Kidney (tissue), 14 donors: ENCODE data around the gene ZNF592. TPM values are rescaled to one million over a fixed set of nuclear protein-coding genes. Genes with fewer than 3 reads are reported as not detected.
"Not testable (repeated sequence)": the region's sequence is repeated elsewhere in the genome, so short reads cannot be mapped to it uniquely, and the experiment has no call there.

Experiments used
- DNase-seq, 5 donors: peaks; one replicate each; pipeline ENCODE4 v3.0.0-alpha.2; 2013 to 2020
- FAIRE-seq: peaks from 2 replicates; lab custom pipeline; 2012; peaks lifted over from hg19 to GRCh38; lab: Jason Lieb, UNC
- H3K27ac ChIP-seq, 2 donors: one replicate each; pipeline ENCODE4 v1.7.0; 2013; ENCODE audit warnings: low read depth in 2 of 2, low read length in 2 of 2, inconsistent platforms in 1 of 2
- H3K27me3 ChIP-seq: one replicate; pipeline ENCODE4 v1.7.1; 2013; ENCODE audit warnings: low read length, inconsistent platforms; ENCODE audit not compliant: control insufficient read depth, insufficient read depth
- H3K36me3 ChIP-seq, 3 donors: one replicate each; pipeline versions ENCODE4 v1.7.0 to v1.7.1; 2013; ENCODE audit warnings: low read length in 3 of 3, control low read depth in 1 of 3, inconsistent platforms in 1 of 3; ENCODE audit not compliant: insufficient read depth in 3 of 3, control insufficient read depth in 2 of 3
- H3K4me1 ChIP-seq, 3 donors: one replicate each; pipeline versions ENCODE4 v1.7.0 to v1.7.1; 2013; ENCODE audit warnings: low read length in 3 of 3, inconsistent platforms in 1 of 3, low read depth in 1 of 3; ENCODE audit not compliant: control insufficient read depth in 2 of 3, insufficient read depth in 2 of 3
- H3K4me3 ChIP-seq, 3 donors: one replicate each; pipeline versions ENCODE4 v1.7.0 to v1.8.1; 2013; ENCODE audit warnings: low read length in 3 of 3, control low read depth in 1 of 3, inconsistent platforms in 1 of 3
- H3K9ac ChIP-seq, 3 donors: one replicate each; pipeline versions ENCODE4 v1.7.0 to v1.7.1; 2013; ENCODE audit warnings: low read length in 3 of 3, control low read depth in 1 of 3, inconsistent platforms in 1 of 3
- H3K9me3 ChIP-seq, 3 donors: one replicate each; pipeline versions ENCODE4 v1.7.0 to v1.7.1; 2013; ENCODE audit warnings: low read length in 3 of 3, control low read depth in 1 of 3, inconsistent platforms in 1 of 3; ENCODE audit not compliant: control insufficient read depth in 2 of 3, insufficient read depth in 1 of 3
- CTCF ChIP-seq: IDR thresholded peaks from 3 replicates; pipeline ENCODE4 v1.5.1; 2012; ENCODE audit warnings: mild to moderate bottlenecking, moderate library complexity, borderline replicate concordance; ENCODE audit not compliant: insufficient read depth; ENCODE audit errors: extremely low read depth
- intact Hi-C: fragments of 100-400 bp; cut with DNase I; formaldehyde crosslinking; loops from one replicate; pipeline ENCODE4 v1.11.1; 2022
- polyA plus RNA-seq: library from polyadenylated mRNA; stranded (reverse); fragments of 350-450 nt; fragmentation: Illumina TruSeq; extraction: RNeasy Lipid Tissue Mini Kit (QIAGEN cat#74804); gene quantifications from one replicate; pipeline ENCODE4 v1.2.3, GENCODE V29; 2014; ENCODE audit warnings: low read depth, low replicate concordance; ENCODE audit not compliant: insufficient read depth
- total RNA-seq: library from RNA; stranded (reverse); fragmentation: NEBNext Ultra II Directional; extraction: Animal tissue kit (Norgen Biotek cat#: 25700); gene quantifications from one replicate; pipeline ENCODE4 v1.2.1, GENCODE V29; 2021
- donor health status: control.
- donor health status: control.
- donor health status: control.
- donor health status: control.
- donor health status: control.
- donor health status: DM: yes; HTN: yes; CAD: no.
- donor health status: Normal renal cell carcinoma (clear cell type).

ZNF592 gene
- total and polyA plus RNA-seq, 2 donors from 2014 or later: 6.9 to 31.6 TPM

GRCh38 chr15:84752700-84753099 is 4.3 kb downstream of the ZNF592 start:
- H3K27ac ChIP-seq: peak overlapping the region; percentile 2 to 57
- H3K4me1 ChIP-seq: peaks cover 0 to 41% (median 29%) of the 10 kb centered on the region in 3 donors

GRCh38 chr15:84754889-84755288 is 6.5 kb downstream of the ZNF592 start:
- H3K27me3 ChIP-seq, H3K9ac ChIP-seq, H3K36me3 ChIP-seq, intact Hi-C loops, H3K9me3 ChIP-seq, H3K4me3 ChIP-seq, H3K27ac ChIP-seq, FAIRE-seq, DNase-seq: not testable (repeated sequence)
- H3K4me1 ChIP-seq: peaks cover 0 to 41% (median 39%) of the 10 kb centered on the region in 3 donors

More at GRCh38 chr15:84752700-84753099, 4.3 kb downstream of the ZNF592 start:
- no peaks in the 10 kb centered on the region for H3K36me3 ChIP-seq
- H3K9ac ChIP-seq: no peak overlapping the region
- no peaks in the 10 kb centered on the region for H3K9me3 ChIP-seq
- FAIRE-seq (no peak), DNase-seq (no peak)
- intact Hi-C loops: no loop called here
- H3K4me3 ChIP-seq: no peak overlapping the region
- H3K27me3 ChIP-seq: no peaks in the 10 kb centered on the region
- TF ChIP-seq CTCF: no peak

- no peak overlapping the region for H3K4me3 ChIP-seq
These were observed 7.5 kb downstream of the ZNF592 start for GRCh38 chr15:84755736-84756527.

More at GRCh38 chr15:84755736-84756527, 7.5 kb downstream of the ZNF592 start:
- no peaks in the 10 kb centered on the region for H3K9me3 ChIP-seq
- H3K36me3 ChIP-seq: no peaks in the 10 kb centered on the region
- DNase-seq (no peak), FAIRE-seq (no peak)
- H3K9ac ChIP-seq: no peak overlapping the region
- intact Hi-C loops: no loop called here
- H3K27ac ChIP-seq: peak overlapping the region; percentile 39 to 40
- TF ChIP-seq CTCF: no peak
- H3K4me1 ChIP-seq: peaks cover 0 to 44% (median 37%) of the 10 kb centered on the region in 3 donors
- H3K27me3 ChIP-seq: no peaks in the 10 kb centered on the region
